ENCODE measurements around the gene CEACAM16. TPM values are rescaled to one million over a fixed set of nuclear protein-coding genes. Genes with fewer than 3 reads are reported as not detected.

Gene CEACAM16
- total and polyA plus RNA-seq, 10 of the 15 experiments (the other 5 are each of a cell fraction or from before 2014, with no cell fraction given), result not detected

DNA sequence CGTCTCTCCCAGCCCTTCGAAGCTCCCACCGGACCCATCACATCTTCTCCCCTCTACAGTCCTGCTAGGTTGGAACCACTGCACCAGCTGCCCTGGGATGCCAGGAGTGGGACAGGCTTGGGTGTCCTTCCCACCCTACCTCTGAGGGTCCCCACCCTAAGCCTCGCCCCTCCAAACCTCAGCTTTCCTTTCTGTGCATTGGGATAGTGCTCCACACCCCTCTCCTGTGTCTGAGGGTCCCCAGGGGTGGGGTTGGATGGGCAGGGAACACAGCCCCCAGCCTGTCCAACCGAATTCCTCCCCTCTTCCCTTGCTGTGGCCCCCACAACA lies 47.6 kb downstream of the CEACAM16 start:
- CTCF ChIA-PET, result no interaction called here
- DNase-seq (ENCODE audit: low read depth, low spot score), result no peak

More for the DNA sequence above, 47.6 kb downstream of the CEACAM16 start:
- ChIA-PET RAD21 (ENCODE audit: unreplicated experiment) (interaction anchor here (4.2 kb wide), 1 partner anchor 22 kb away, joined by 16 read pairs; no protein-coding TSS in a partner anchor), SMC1A (ENCODE audit: uncharacterized antibody, unreplicated experiment) (no interaction called here), POLR2A (no interaction called here)
- no peak overlapping the region for H2AFZ ChIP-seq (ENCODE audit: control insufficient read depth, low read depth, low read length)
- H3K27ac ChIP-seq (ENCODE audit: control insufficient read depth, insufficient read depth), result no peak overlapping the region
- H3K4me3 ChIP-seq, result no peak overlapping the region
- no TSS peak for BruUV-seq (replicated peaks)
- peaks cover 28% of the 10 kb centered on the region for H3K79me2 ChIP-seq (ENCODE audit: control insufficient read depth, insufficient read depth, low read length)
- no peaks in the 10 kb centered on the region for H3K27me3 ChIP-seq (replicated peaks in 1 of 2; ENCODE audit: control insufficient read depth in 2 of 2, insufficient read depth in 2 of 2, low read length in 1 of 2)
- no peak overlapping the region; the same call in 1 of the 2 replicates for H3K9ac ChIP-seq (ENCODE audit: control insufficient read depth, insufficient read depth, low read length)
- 0 out of 2 replicates have a peak, but pooled peaks have one; percentile 12 for TF ChIP-seq DPF2 (IDR thresholded peaks at IDR 0.05)
- TF ChIP-seq, protein P1, sequence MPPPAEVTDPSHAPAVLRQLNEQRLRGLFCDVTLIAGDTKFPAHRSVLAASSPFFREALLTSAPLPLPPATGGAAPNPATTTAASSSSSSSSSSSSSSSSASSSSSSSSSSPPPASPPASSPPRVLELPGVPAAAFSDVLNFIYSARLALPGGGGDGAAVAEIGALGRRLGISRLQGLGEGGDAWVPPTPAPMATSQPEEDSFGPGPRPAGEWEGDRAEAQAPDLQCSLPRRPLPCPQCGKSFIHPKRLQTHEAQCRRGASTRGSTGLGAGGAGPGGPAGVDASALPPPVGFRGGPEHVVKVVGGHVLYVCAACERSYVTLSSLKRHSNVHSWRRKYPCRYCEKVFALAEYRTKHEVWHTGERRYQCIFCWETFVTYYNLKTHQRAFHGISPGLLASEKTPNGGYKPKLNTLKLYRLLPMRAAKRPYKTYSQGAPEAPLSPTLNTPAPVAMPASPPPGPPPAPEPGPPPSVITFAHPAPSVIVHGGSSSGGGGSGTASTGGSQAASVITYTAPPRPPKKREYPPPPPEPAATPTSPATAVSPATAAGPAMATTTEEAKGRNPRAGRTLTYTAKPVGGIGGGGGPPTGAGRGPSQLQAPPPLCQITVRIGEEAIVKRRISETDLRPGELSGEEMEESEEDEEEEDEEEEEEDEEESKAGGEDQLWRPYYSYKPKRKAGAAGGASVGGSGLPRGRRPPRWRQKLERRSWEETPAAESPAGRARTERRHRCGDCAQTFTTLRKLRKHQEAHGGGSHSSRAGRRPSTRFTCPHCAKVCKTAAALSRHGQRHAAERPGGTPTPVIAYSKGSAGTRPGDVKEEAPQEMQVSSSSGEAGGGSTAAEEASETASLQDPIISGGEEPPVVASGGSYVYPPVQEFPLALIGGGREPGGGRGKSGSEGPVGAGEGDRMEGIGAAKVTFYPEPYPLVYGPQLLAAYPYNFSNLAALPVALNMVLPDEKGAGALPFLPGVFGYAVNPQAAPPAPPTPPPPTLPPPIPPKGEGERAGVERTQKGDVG (CRISPR knock-in tag; IDR thresholded peaks at IDR 0.05), result no peak
- H3K36me3 ChIP-seq (ENCODE audit: control insufficient read depth in 2 of 2, insufficient read depth in 2 of 2, low read length in 1 of 2), result no peaks in the 10 kb centered on the region; a peak in 2 of 4 replicates
- FAIRE-seq, result no peak
- no peaks in the 10 kb centered on the region for H3K9me3 ChIP-seq (replicated peaks; ENCODE audit: control insufficient read depth, insufficient read depth, low read length)
- no peaks in the 10 kb centered on the region for H4K20me1 ChIP-seq (ENCODE audit: control insufficient read depth, insufficient read depth)
- in situ Hi-C loops (cut with MboI) (no loop called here), intact Hi-C loops (cut with micrococcal nuclease; ENCODE audit: unreplicated experiment) (no loop called here)
- no peak overlapping the region; the same call in 1 of the 2 replicates for H3K4me2 ChIP-seq (ENCODE audit: control insufficient read depth, insufficient read depth)
- ATAC-seq, result no peak
- peaks cover 25% of the 10 kb centered on the region for H3K4me1 ChIP-seq (ENCODE audit: control insufficient read depth, insufficient read depth, low read length)
- 73% methylated on average over 5 of the region's 5 CpGs for WGBS (ENCODE audit: insufficient coverage, insufficient replicate concordance, low lambda C conversion rate, missing lambda C conversion rate)

Data from GM12878 (cell line).